ENCODE measurements around the gene EFCAB6.

DNA sequence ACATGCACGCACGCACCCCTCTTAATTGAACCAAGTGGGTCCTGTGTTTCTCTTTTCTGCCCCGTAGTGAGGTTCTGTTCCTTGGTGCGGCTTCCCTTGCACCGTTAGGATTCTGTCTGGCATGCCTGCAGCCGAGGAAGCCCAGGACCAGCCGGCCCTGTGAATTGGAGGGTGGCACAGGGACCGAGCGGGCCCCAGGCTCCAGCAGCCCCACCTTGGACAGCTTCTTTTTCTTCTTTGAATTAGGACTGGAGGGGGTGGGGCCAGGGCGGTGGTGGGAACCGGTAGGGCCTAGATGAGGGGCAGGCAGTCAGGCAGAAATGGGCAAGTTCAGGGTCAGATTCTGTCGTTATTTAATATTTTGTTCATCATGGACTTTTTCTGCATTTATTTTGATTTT, 305.6 kb downstream of the EFCAB6 start:
- TF ChIP-seq EZH2 (IDR thresholded peaks at IDR 0.05; ENCODE audit: low read depth): no peak
- TF ChIP-seq, protein P1, sequence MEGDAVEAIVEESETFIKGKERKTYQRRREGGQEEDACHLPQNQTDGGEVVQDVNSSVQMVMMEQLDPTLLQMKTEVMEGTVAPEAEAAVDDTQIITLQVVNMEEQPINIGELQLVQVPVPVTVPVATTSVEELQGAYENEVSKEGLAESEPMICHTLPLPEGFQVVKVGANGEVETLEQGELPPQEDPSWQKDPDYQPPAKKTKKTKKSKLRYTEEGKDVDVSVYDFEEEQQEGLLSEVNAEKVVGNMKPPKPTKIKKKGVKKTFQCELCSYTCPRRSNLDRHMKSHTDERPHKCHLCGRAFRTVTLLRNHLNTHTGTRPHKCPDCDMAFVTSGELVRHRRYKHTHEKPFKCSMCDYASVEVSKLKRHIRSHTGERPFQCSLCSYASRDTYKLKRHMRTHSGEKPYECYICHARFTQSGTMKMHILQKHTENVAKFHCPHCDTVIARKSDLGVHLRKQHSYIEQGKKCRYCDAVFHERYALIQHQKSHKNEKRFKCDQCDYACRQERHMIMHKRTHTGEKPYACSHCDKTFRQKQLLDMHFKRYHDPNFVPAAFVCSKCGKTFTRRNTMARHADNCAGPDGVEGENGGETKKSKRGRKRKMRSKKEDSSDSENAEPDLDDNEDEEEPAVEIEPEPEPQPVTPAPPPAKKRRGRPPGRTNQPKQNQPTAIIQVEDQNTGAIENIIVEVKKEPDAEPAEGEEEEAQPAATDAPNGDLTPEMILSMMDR (conservative IDR thresholded peaks at IDR 0.05): no peak

Measured in PC-9 (cell line).